GM12865 (cell line): Measurements from ENCODE around the gene RPL26.

ENCODE experiments used
- DNase-seq: peaks from one replicate; pipeline ENCODE4 v3.0.0; 2010; ENCODE audit warnings: low read depth
- H3K4me3 ChIP-seq: 2 replicates; pipeline ENCODE4 v1.5.1; 2011; ENCODE audit warnings: mild to moderate bottlenecking, low read depth, low read length, control low read depth
- CTCF ChIP-seq: IDR thresholded peaks from 2 replicates; pipeline ENCODE4 v1.5.1; 2011; ENCODE audit warnings: low read length, control low read depth, low read depth, inconsistent platforms; ENCODE audit not compliant: insufficient read depth; ENCODE audit errors: missing control alignments

Gene RPL26

GRCh38 chr17:8332128-8332527, 50.9 kb downstream of the RPL26 start:
- DNase-seq = no peak
- H3K4me3 ChIP-seq = no peak overlapping the region

More at GRCh38 chr17:8332128-8332527, 50.9 kb downstream of the RPL26 start:
- no peak for TF ChIP-seq CTCF
